Loucy (cell line): ENCODE measurements around the gene CHIC2.

ENCODE experiments used
- H2AFZ ChIP-seq: fragments of 200-600 bp; sonication (generic); 2 replicates; pipeline ENCODE4 v1.6.0; 2016; ENCODE audit warnings: antibody characterized with exemption, mild to moderate bottlenecking, low read length, moderate library complexity
- H3F3A ChIP-seq: fragments of 200-600 bp; 2 replicates; pipeline ENCODE4 v1.6.0; 2016; ENCODE audit warnings: antibody characterized with exemption, low read depth, mild to moderate bottlenecking
- H3K27me3 ChIP-seq: fragments of 200-600 bp; sonication (generic); 2 replicates; pipeline ENCODE4 v1.6.1; 2014; ENCODE audit warnings: low read length, mild to moderate bottlenecking; ENCODE audit not compliant: insufficient read depth, poor library complexity, severe bottlenecking
- H3K36me3 ChIP-seq: fragments of 200-600 bp; sonication (generic); 2 replicates; pipeline ENCODE4 v1.6.1; 2016; ENCODE audit warnings: low read length; ENCODE audit not compliant: insufficient read depth
- H3K4me1 ChIP-seq: fragments of 200-600 bp; sonication (generic); 2 replicates; pipeline ENCODE4 v1.5.1; 2014; ENCODE audit warnings: low read length, mild to moderate bottlenecking; ENCODE audit not compliant: insufficient read depth, poor library complexity, severe bottlenecking
- H3K4me2 ChIP-seq: fragments of 200-600 bp; sonication (generic); 2 replicates; pipeline ENCODE4 v1.6.0; 2014; ENCODE audit warnings: antibody characterized with exemption, low read length, low read depth, mild to moderate bottlenecking; ENCODE audit not compliant: poor library complexity, severe bottlenecking
- H3K4me3 ChIP-seq: fragments of 200-600 bp; sonication (generic); 2 replicates; pipeline ENCODE4 v1.5.1; 2014; ENCODE audit warnings: low read length, mild to moderate bottlenecking, mixed read lengths; ENCODE audit not compliant: poor library complexity, severe bottlenecking
- H3K79me2 ChIP-seq: fragments of 200-600 bp; sonication (generic); 2 replicates; pipeline ENCODE4 v1.6.1; 2014; ENCODE audit warnings: low read length; ENCODE audit not compliant: insufficient read depth
- H3K9ac ChIP-seq: fragments of 200-600 bp; sonication (generic); 2 replicates; pipeline ENCODE4 v1.6.0; 2014; ENCODE audit warnings: mild to moderate bottlenecking, low read depth, low read length, moderate library complexity; ENCODE audit not compliant: poor library complexity, severe bottlenecking
- H3K9me2 ChIP-seq: fragments of 200-600 bp; sonication (generic); replicated peaks from 2 replicates; pipeline ENCODE4 v1.6.1; 2016; ENCODE audit warnings: low read depth, low read length, mixed read lengths
- H3K9me3 ChIP-seq: fragments of 200-600 bp; sonication (generic); 2 replicates; pipeline ENCODE4 v1.6.1; 2014; ENCODE audit warnings: mild to moderate bottlenecking, antibody characterized with exemption, low read length, low read depth; ENCODE audit not compliant: insufficient read depth
- H4K20me1 ChIP-seq: fragments of 200-600 bp; sonication (generic); 2 replicates; pipeline ENCODE4 v1.6.0; 2014; ENCODE audit warnings: antibody characterized with exemption, low read length, mild to moderate bottlenecking; ENCODE audit not compliant: insufficient read depth, poor library complexity, severe bottlenecking
- CTCF ChIP-seq: fragments of 200-600 bp; sonication (generic); conservative IDR thresholded peaks from 2 replicates; pipeline ENCODE4 v1.5.1; 2014; ENCODE audit warnings: mild to moderate bottlenecking, antibody characterized with exemption, low read length
- EZH2phosphoT487 ChIP-seq: fragments of 200-600 bp; IDR thresholded peaks from 2 replicates; pipeline ENCODE4 v1.6.1; 2018; ENCODE audit warnings: antibody characterized with exemption, mild to moderate bottlenecking, moderate library complexity, borderline replicate concordance

The CHIC2 gene

GRCh38 chr4:53962516-53963225 lies 101.7 kb downstream of the CHIC2 start:
- Histone ChIP-seq H3K9me3 (no peaks in the 10 kb centered on the region), H3K36me3 (no peaks in the 10 kb centered on the region), H3K9me2 (no peaks in the 10 kb centered on the region), H3K4me1 (no peaks in the 10 kb centered on the region), H4K20me1 (no peaks in the 10 kb centered on the region), H3K4me3 (no peak overlapping the region), H3K27me3 (no peaks in the 10 kb centered on the region), H3K4me2 (no peak overlapping the region), H2AFZ (no peak overlapping the region), H3K9ac (no peak overlapping the region), H3K79me2 (no peaks in the 10 kb centered on the region), H3F3A (no peaks in the 10 kb centered on the region)
- TF ChIP-seq CTCF: no peak
- TF ChIP-seq EZH2phosphoT487: no peak

GRCh38 chr4:53961351-53961750 lies 103.1 kb downstream of the CHIC2 start:
- Histone ChIP-seq H3K4me1 (no peaks in the 10 kb centered on the region), H3K4me3 (no peak overlapping the region), H3K9ac (no peak overlapping the region), H3K9me2 (no peaks in the 10 kb centered on the region), H3K4me2 (no peak overlapping the region), H3K36me3 (no peaks in the 10 kb centered on the region), H4K20me1 (no peaks in the 10 kb centered on the region), H3F3A (no peaks in the 10 kb centered on the region), H3K27me3 (no peaks in the 10 kb centered on the region), H2AFZ (no peak overlapping the region), H3K79me2 (no peaks in the 10 kb centered on the region), H3K9me3 (no peaks in the 10 kb centered on the region)
- TF ChIP-seq CTCF (no peak), EZH2phosphoT487 (no peak)

- TF ChIP-seq EZH2phosphoT487 (no peak), CTCF (no peak)
These were observed 103.6 kb downstream of the CHIC2 start for GRCh38 chr4:53960843-53961242.

More at GRCh38 chr4:53960843-53961242, 103.6 kb downstream of the CHIC2 start:
- no peaks in the 10 kb centered on the region for H3K4me1 ChIP-seq
- H3K9me3 ChIP-seq: no peaks in the 10 kb centered on the region
- no peaks in the 10 kb centered on the region for H3F3A ChIP-seq
- no peak overlapping the region for H3K4me3 ChIP-seq
- H3K79me2 ChIP-seq: no peaks in the 10 kb centered on the region
- H3K4me2 ChIP-seq: no peak overlapping the region
- no peaks in the 10 kb centered on the region for H4K20me1 ChIP-seq
- H2AFZ ChIP-seq: no peak overlapping the region
- no peaks in the 10 kb centered on the region for H3K27me3 ChIP-seq
- H3K9me2 ChIP-seq: no peaks in the 10 kb centered on the region
- H3K9ac ChIP-seq: no peak overlapping the region
- no peaks in the 10 kb centered on the region for H3K36me3 ChIP-seq
